ENCODE results near the gene PEBP1. TPM values are rescaled to one million over a fixed set of nuclear protein-coding genes. Genes with fewer than 3 reads are reported as not detected.

The PEBP1 gene
- total and polyA plus RNA-seq, 10 donors = 99.5 to 201 (median 143) TPM

GRCh38 chr12:118188690-118189371, 52.9 kb downstream of the PEBP1 start:
- no peaks in the 10 kb centered on the region for H3K27me3 ChIP-seq (replicated peaks in 1 of 7)
- no peak for DNase-seq
- no peak overlapping the region for H3K4me3 ChIP-seq
- no peaks in the 10 kb centered on the region for H3K9me3 ChIP-seq
- TF ChIP-seq POLR2AphosphoS5 (IDR thresholded peaks at IDR 0.05) (no peak), POLR2A (IDR thresholded peaks at IDR 0.05) (no peak)
- TF ChIP-seq, protein P1, sequence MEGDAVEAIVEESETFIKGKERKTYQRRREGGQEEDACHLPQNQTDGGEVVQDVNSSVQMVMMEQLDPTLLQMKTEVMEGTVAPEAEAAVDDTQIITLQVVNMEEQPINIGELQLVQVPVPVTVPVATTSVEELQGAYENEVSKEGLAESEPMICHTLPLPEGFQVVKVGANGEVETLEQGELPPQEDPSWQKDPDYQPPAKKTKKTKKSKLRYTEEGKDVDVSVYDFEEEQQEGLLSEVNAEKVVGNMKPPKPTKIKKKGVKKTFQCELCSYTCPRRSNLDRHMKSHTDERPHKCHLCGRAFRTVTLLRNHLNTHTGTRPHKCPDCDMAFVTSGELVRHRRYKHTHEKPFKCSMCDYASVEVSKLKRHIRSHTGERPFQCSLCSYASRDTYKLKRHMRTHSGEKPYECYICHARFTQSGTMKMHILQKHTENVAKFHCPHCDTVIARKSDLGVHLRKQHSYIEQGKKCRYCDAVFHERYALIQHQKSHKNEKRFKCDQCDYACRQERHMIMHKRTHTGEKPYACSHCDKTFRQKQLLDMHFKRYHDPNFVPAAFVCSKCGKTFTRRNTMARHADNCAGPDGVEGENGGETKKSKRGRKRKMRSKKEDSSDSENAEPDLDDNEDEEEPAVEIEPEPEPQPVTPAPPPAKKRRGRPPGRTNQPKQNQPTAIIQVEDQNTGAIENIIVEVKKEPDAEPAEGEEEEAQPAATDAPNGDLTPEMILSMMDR (IDR thresholded peaks at IDR 0.05 in 8 of 11, conservative IDR thresholded peaks at IDR 0.05 in 3 of 11) = no peak
- peaks cover 0 to 22% (median 6%) of the 10 kb centered on the region in 6 donors for H3K4me1 ChIP-seq
- H3K27ac ChIP-seq = no peak overlapping the region
- intact Hi-C loops (cut with DNase I; ENCODE audit: low total_unique reads) = no loop called here
- 69 to 85% (median 78%) methylated on average over 10 of the region's 10 CpGs for WGBS, 5 donors
- H3K36me3 ChIP-seq = peaks cover 0 to 55% (median 8%) of the 10 kb centered on the region in 6 donors

DNA sequence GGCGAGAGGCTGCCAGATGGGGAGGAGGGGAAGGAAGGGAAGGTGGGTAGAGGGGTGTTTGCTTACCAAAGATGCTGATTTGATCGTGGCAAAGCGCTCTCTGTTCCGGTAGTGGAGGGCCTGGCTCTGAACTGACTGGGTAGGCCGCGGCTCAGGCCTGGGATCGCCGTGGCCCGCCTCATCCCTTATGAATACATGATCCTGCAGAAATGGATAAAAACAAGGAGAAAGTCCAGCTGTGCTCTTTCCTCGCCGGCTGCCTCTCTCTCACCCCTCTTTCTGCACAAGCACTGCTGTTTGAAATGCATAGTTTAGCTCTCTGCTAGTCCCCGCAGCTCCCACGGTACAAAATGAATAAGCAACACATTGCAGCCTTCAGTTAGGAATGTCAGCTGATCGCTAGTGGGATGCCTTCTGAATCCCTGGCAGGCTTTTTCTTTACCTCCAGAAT, 53.8 kb downstream of the PEBP1 start:
- 75 to 85% (median 81%) methylated on average over 14 of the region's 14 CpGs for WGBS, 5 donors
- no peak for DNase-seq
- Histone ChIP-seq H3K27ac (peak overlapping the region in 5 of 8 donors; percentile 6 to 52 (median 36)), H3K36me3 (peaks cover 2 to 64% (median 12%) of the 10 kb centered on the region in 6 donors), H3K4me3 (peak overlapping the region in 2 of 8 donors; percentile 8 to 9), H3K27me3 (replicated peaks in 1 of 7) (no peaks in the 10 kb centered on the region), H3K9me3 (no peaks in the 10 kb centered on the region), H3K4me1 (peaks cover 0 to 20% (median 3%) of the 10 kb centered on the region in 6 donors)
- intact Hi-C loops (cut with DNase I; ENCODE audit: low total_unique reads) = no loop called here
- TF ChIP-seq POLR2AphosphoS5 (IDR thresholded peaks at IDR 0.05) (peak in 1 of 3 donors; percentile 15), POLR2A (IDR thresholded peaks at IDR 0.05) (no peak)

DNA sequence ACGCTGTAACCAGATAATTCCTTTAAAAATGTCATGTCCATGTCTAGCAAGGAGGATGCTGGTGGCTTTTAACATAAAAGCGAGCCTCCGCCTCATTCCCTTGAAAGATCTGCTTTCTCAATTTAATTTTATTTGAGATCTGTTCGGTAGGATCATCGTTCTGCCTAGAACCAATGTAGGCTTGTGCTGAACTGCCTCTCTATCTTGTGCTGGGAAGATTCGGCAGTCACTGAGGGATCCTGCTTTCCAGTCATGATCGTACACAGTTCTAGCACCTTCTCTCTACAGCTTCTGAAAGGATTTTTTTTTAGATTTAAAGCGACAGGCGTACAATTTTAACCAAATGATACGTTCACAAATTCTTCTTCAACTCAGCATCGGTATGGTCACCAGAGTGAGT, 54.3 kb downstream of the PEBP1 start:
- Histone ChIP-seq H3K27me3 (replicated peaks in 1 of 7) (no peaks in the 10 kb centered on the region), H3K36me3 (peaks cover 2 to 68% (median 14%) of the 10 kb centered on the region in 6 donors), H3K9me3 (no peaks in the 10 kb centered on the region), H3K27ac (peak overlapping the region in 6 of 8 donors; percentile 6 to 52 (median 32)), H3K4me3 (peak overlapping the region in 2 of 8 donors; percentile 8 to 9), H3K4me1 (peaks cover 0 to 20% (median 2%) of the 10 kb centered on the region in 6 donors)
- intact Hi-C loops (cut with DNase I; ENCODE audit: low total_unique reads) = no loop called here
- 77 to 88% (median 82%) methylated on average over 11 of the region's 11 CpGs for WGBS, 5 donors
- TF ChIP-seq POLR2A (IDR thresholded peaks at IDR 0.05) (no peak), POLR2AphosphoS5 (IDR thresholded peaks at IDR 0.05) (no peak)
- TF ChIP-seq, protein P1 (IDR thresholded peaks at IDR 0.05 in 8 of 11, conservative IDR thresholded peaks at IDR 0.05 in 3 of 11) = no peak
- no peak for DNase-seq

DNA sequence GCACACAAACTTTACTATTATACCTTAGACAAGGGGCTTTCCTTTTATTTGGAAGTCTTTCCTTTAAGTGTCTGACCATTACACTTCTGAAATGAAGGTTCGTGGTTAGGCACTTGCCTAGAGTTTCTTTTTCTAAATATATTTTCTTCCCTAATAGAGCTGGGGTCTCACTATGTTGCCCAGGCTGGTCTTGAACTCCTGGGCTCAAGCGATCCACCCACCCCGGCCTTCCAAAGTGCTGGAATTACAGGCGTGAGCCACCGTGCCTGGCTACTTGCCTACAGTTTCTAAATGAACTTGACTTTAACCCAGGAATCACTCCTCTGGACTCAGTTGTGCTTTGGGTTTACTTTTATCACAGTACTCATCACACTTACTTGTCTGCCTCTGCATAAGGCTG, 57.6 kb downstream of the PEBP1 start:
- TF ChIP-seq POLR2A (IDR thresholded peaks at IDR 0.05) = no peak
- TF ChIP-seq, protein P1 (IDR thresholded peaks at IDR 0.05 in 8 of 11, conservative IDR thresholded peaks at IDR 0.05 in 3 of 11) = no peak
- TF ChIP-seq POLR2AphosphoS5 (IDR thresholded peaks at IDR 0.05) = no peak
- intact Hi-C loops (cut with DNase I; ENCODE audit: low total_unique reads) = no loop called here
- Histone ChIP-seq H3K4me3 (no peak overlapping the region), H3K4me1 (peaks cover 0 to 14% (median 2%) of the 10 kb centered on the region in 6 donors), H3K36me3 (peaks cover 2 to 89% (median 33%) of the 10 kb centered on the region in 6 donors), H3K27ac (no peak overlapping the region), H3K27me3 (replicated peaks in 1 of 7) (no peaks in the 10 kb centered on the region), H3K9me3 (no peaks in the 10 kb centered on the region)
- WGBS, 5 donors = 85 to 90% (median 88%) methylated on average over 5 of the region's 5 CpGs
- no peak for DNase-seq
